ENCODE data around the gene FBXW4. TPM values are rescaled to one million over a fixed set of nuclear protein-coding genes. Genes with fewer than 3 reads are reported as not detected.
A peak's percentile ranks its signal among the peaks of the same experiment; 100 is the strongest.

Gene FBXW4
- total RNA-seq, result 10 to 100 TPM; 34.4 to 81.7 (median 60.8) TPM
- polyA plus RNA-seq, result 10 to 100 TPM; 51.1 to 80.0 (median 55.2) TPM
- long read RNA-seq, donor 1, partial matches to known transcripts, result 0 of 3 reads
- long read RNA-seq, donor 1, other reads (novel, unspliced or antisense), result 0 of 3 reads
- long read RNA-seq, donor 2, partial matches to known transcripts, result 0 of 1 reads
- long read RNA-seq, donor 2, other reads (novel, unspliced or antisense), result 0 of 1 reads
- long read RNA-seq, donor 3, partial matches to known transcripts, result 0 of 1 reads
- long read RNA-seq, donor 3, other reads (novel, unspliced or antisense), result 0 of 1 reads
- long read RNA-seq, donor 4, partial matches to known transcripts, result 5 of 7 reads
- long read RNA-seq, donor 4, other reads (novel, unspliced or antisense), result 1 of 7 reads
- long read RNA-seq, donor 5, transcript FBXW4-201 (9 exons, 2,483 nt), result major isoform, 37 of 53 reads
- long read RNA-seq, donor 5, partial matches to known transcripts, result 11 of 53 reads
- long read RNA-seq, donor 5, other reads (novel, unspliced or antisense), result 5 of 53 reads
- long read RNA-seq, donor 6, partial matches to known transcripts, result 5 of 5 reads
- long read RNA-seq, donor 6, other reads (novel, unspliced or antisense), result 0 of 5 reads
- long read RNA-seq, donor 7, partial matches to known transcripts, result 0 of 2 reads
- long read RNA-seq, donor 7, other reads (novel, unspliced or antisense), result 0 of 2 reads
- long read RNA-seq, donor 8, transcript FBXW4-201 (9 exons, 2,483 nt), result major isoform, 5 of 7 reads
- long read RNA-seq, donor 8, partial matches to known transcripts, result 0 of 7 reads
- long read RNA-seq, donor 8, other reads (novel, unspliced or antisense), result 0 of 7 reads
- long read RNA-seq, donor 9, partial matches to known transcripts, result 0 of 2 reads
- long read RNA-seq, donor 9, other reads (novel, unspliced or antisense), result 0 of 2 reads
- long read RNA-seq, donor 10, partial matches to known transcripts, result 0 of 4 reads
- long read RNA-seq, donor 10, other reads (novel, unspliced or antisense), result 0 of 4 reads

- Histone ChIP-seq H3K27me3 (no peaks in the 10 kb centered on the region), H3K9me3 (replicated peaks in 1 of 3) (no peaks in the 10 kb centered on the region), H3K4me3 (peak within 1 kb of the TSS; percentile 20 to 79 (median 72)), H3K4me1 (replicated peaks in 1 of 2) (peaks cover 13 to 47% of the 10 kb centered on the region in 2 donors), H3K36me3 (replicated peaks in 1 of 2) (no peaks in the 10 kb centered on the region), H3K27ac (peak within 1 kb of the TSS; percentile 80 to 98 (median 97))
- peak; percentile 65 to 83 for TF ChIP-seq POLR2A (IDR thresholded peaks at IDR 0.05)
- TF ChIP-seq, protein P1, sequence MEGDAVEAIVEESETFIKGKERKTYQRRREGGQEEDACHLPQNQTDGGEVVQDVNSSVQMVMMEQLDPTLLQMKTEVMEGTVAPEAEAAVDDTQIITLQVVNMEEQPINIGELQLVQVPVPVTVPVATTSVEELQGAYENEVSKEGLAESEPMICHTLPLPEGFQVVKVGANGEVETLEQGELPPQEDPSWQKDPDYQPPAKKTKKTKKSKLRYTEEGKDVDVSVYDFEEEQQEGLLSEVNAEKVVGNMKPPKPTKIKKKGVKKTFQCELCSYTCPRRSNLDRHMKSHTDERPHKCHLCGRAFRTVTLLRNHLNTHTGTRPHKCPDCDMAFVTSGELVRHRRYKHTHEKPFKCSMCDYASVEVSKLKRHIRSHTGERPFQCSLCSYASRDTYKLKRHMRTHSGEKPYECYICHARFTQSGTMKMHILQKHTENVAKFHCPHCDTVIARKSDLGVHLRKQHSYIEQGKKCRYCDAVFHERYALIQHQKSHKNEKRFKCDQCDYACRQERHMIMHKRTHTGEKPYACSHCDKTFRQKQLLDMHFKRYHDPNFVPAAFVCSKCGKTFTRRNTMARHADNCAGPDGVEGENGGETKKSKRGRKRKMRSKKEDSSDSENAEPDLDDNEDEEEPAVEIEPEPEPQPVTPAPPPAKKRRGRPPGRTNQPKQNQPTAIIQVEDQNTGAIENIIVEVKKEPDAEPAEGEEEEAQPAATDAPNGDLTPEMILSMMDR (IDR thresholded peaks at IDR 0.05), result no peak
- intact Hi-C loops (cut with DNase I), result no loop called here
- DNase-seq, result peak; percentile 37 to 65 (median 54)
- WGBS, 4 donors, result 0 to 2% (median 1%) methylated on average over 26 to 70 of the region's 70 CpGs
These were observed at the start of gene FBXW4 for GRCh38 chr10:101694674-101695403. FBXW4 (minus strand) TSS chr10:101695170; CDS start chr10:101695105, 65 bp downstream.

DNA sequence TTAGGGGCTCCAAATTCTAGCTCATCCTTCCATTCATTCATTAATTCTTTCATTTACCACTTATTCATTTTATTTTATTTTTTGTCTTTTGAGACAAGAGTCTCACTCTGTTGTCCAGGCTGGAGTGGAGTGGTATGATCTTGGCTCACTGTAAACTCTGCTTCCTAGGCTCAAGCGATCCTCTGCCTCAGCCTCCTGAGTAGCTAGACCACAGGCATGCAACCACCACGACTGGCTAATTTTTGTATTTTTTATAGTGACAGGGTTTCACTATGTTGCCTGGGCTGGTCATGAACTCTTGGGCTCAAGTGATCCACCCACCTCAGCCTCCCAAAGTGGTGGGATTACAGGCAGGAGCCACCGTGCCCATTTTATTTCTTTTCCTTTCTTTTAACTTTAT, 49.3 kb upstream of the FBXW4 start:
- Histone ChIP-seq H3K36me3 (replicated peaks in 1 of 2) (no peaks in the 10 kb centered on the region), H3K4me1 (replicated peaks in 1 of 2) (no peaks in the 10 kb centered on the region), H3K9me3 (replicated peaks in 1 of 3) (no peaks in the 10 kb centered on the region), H3K27ac (no peak overlapping the region), H3K27me3 (no peaks in the 10 kb centered on the region), H3K4me3 (no peak overlapping the region)
- intact Hi-C loops (cut with DNase I), result no loop called here
- no peak for DNase-seq
- 70 to 80% (median 77%) methylated on average over 3 of the region's 3 CpGs for WGBS, 4 donors
- TF ChIP-seq, protein P1 (IDR thresholded peaks at IDR 0.05), result no peak
- no peak for TF ChIP-seq POLR2A (IDR thresholded peaks at IDR 0.05)

DNA sequence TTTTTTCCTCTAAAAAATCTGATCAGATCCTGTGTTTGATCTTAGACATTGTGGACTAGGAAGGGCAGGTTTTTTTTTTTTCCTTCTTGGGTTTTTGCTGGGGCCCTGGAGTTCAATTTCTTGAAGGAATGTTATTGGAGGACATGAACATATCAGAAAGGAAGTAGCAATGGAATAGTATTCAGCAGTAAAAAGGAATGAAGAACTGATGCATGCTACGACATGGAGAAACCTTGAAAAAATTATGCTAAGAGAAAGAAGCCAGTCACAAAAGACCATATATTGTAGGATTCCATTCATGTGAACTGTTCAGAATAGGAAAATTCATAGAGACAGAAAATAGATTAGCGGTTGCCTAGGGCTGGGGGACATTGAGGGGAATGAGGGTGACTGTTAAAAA, 47.0 kb upstream of the FBXW4 start:
- Histone ChIP-seq H3K4me1 (replicated peaks in 1 of 2) (no peaks in the 10 kb centered on the region), H3K36me3 (replicated peaks in 1 of 2) (no peaks in the 10 kb centered on the region), H3K4me3 (no peak overlapping the region), H3K9me3 (replicated peaks in 1 of 3) (no peaks in the 10 kb centered on the region), H3K27me3 (no peaks in the 10 kb centered on the region), H3K27ac (no peak overlapping the region)
- WGBS, 4 donors, result 46 to 48% (median 47%) methylated on average over 2 of the region's 2 CpGs
- intact Hi-C loops (cut with DNase I), result no loop called here
- no peak for TF ChIP-seq POLR2A (IDR thresholded peaks at IDR 0.05)
- TF ChIP-seq, protein P1 (IDR thresholded peaks at IDR 0.05), result no peak
- no peak for DNase-seq
